ENCODE results near the gene PAK3.

PAK3 gene

GRCh38 chrX:111110098-111110775 lies 14.2 kb downstream of the PAK3 start:
- in situ Hi-C loops (cut with MboI; ENCODE audit: low pct_unique_long_range_greater_than_20kb, low sequenced_read_pairs, unreplicated experiment): no loop called here
- no peak for DNase-seq (ENCODE audit: low spot score)
- TF ChIP-seq CTCF (IDR thresholded peaks at IDR 0.05; ENCODE audit: extremely low read depth, insufficient read depth, missing control alignments): no peak

GRCh38 chrX:111114806-111115205 lies 18.8 kb downstream of the PAK3 start:
- no peak for DNase-seq (ENCODE audit: low spot score)
- in situ Hi-C loops (cut with MboI; ENCODE audit: low pct_unique_long_range_greater_than_20kb, low sequenced_read_pairs, unreplicated experiment): no loop called here
- TF ChIP-seq CTCF (IDR thresholded peaks at IDR 0.05; ENCODE audit: extremely low read depth, insufficient read depth, missing control alignments): no peak

GRCh38 chrX:111116666-111117065 lies 20.7 kb downstream of the PAK3 start:
- in situ Hi-C loops (cut with MboI; ENCODE audit: low pct_unique_long_range_greater_than_20kb, low sequenced_read_pairs, unreplicated experiment): no loop called here
- no peak for DNase-seq (ENCODE audit: low spot score)
- no peak for TF ChIP-seq CTCF (IDR thresholded peaks at IDR 0.05; ENCODE audit: extremely low read depth, insufficient read depth, missing control alignments)

GRCh38 chrX:111119341-111119740 lies 23.4 kb downstream of the PAK3 start:
- in situ Hi-C loops (cut with MboI; ENCODE audit: low pct_unique_long_range_greater_than_20kb, low sequenced_read_pairs, unreplicated experiment): no loop called here
- DNase-seq (ENCODE audit: low spot score): no peak
- no peak for TF ChIP-seq CTCF (IDR thresholded peaks at IDR 0.05; ENCODE audit: extremely low read depth, insufficient read depth, missing control alignments)

- no peak for DNase-seq (ENCODE audit: low spot score)
- in situ Hi-C loops (cut with MboI; ENCODE audit: low pct_unique_long_range_greater_than_20kb, low sequenced_read_pairs, unreplicated experiment): no loop called here
- TF ChIP-seq CTCF (IDR thresholded peaks at IDR 0.05; ENCODE audit: extremely low read depth, insufficient read depth, missing control alignments): no peak
Measured at GRCh38 chrX:111123125-111123524, 27.1 kb downstream of the PAK3 start.

- in situ Hi-C loops (cut with MboI; ENCODE audit: low pct_unique_long_range_greater_than_20kb, low sequenced_read_pairs, unreplicated experiment): no loop called here
- no peak for DNase-seq (ENCODE audit: low spot score)
- TF ChIP-seq CTCF (IDR thresholded peaks at IDR 0.05; ENCODE audit: extremely low read depth, insufficient read depth, missing control alignments): no peak
Measured at GRCh38 chrX:111123606-111124179, 27.7 kb downstream of the PAK3 start.

Data from GM13977 (cell line).